K562 (cell line): ENCODE measurements around the gene C1QTNF12. TPM values are rescaled to one million over a fixed set of nuclear protein-coding genes. Genes with fewer than 3 reads are reported as not detected.

Source experiments
- GMEB1 ChIP-seq: fragments of 250-450 bp; sonication (Bioruptor Pico); IDR thresholded peaks from 2 replicates; pipeline ENCODE4 v1.4.0; 2020; ENCODE audit warnings: mild to moderate bottlenecking
- HDAC2 ChIP-seq: fragments of 450-650 bp; IDR thresholded peaks from 2 replicates; pipeline ENCODE4 v1.6.1; 2016; ENCODE audit warnings: mild to moderate bottlenecking
- HSF4 ChIP-seq: fragments of 250-450 bp; sonication (Bioruptor Pico); IDR thresholded peaks from 2 replicates; pipeline ENCODE4 v2.1.2; 2022; ENCODE audit warnings: mild to moderate bottlenecking, moderate library complexity, borderline replicate concordance
- MGA ChIP-seq: fragments of 450-650 bp; IDR thresholded peaks from 2 replicates; pipeline ENCODE4 v1.6.1; 2016; ENCODE audit warnings: mild to moderate bottlenecking, moderate library complexity
- PBX2 ChIP-seq, 2 experiments: IDR thresholded peaks in 1 of 2; conservative IDR thresholded peaks in 1 of 2; 2 replicates each; pipeline ENCODE4 v1.6.1; 2016; ENCODE audit warnings: low read depth in 2 of 2, mild to moderate bottlenecking in 1 of 2, missing compliant biosample characterization in 1 of 2, missing genetic modification characterization in 1 of 2, moderate library complexity in 1 of 2
- SRSF9 ChIP-seq: fragments of 200-400 bp; formaldehyde crosslinking; IDR thresholded peaks from 2 replicates; pipeline ENCODE4 v1.6.1; 2017; ENCODE audit warnings: low read depth, low read length, borderline replicate concordance
- ZKSCAN1 ChIP-seq: fragments of 150-350 bp; IDR thresholded peaks from 2 replicates; pipeline ENCODE4 v1.6.1; 2016; ENCODE audit warnings: low read depth, low read length
- ZNF384 ChIP-seq: IDR thresholded peaks from 2 replicates; pipeline ENCODE4 v1.6.1; 2012; ENCODE audit warnings: low read depth, low read length, improper control_type of control experiment
- ZNF589 ChIP-seq: fragments of 200-800 bp; sonication (Bioruptor generic); IDR thresholded peaks from 2 replicates; pipeline ENCODE4 v1.6.1; 2016; ENCODE audit warnings: low read depth, missing genetic modification characterization, missing compliant biosample characterization
- polyA plus RNA-seq, 8 experiments: library from polyadenylated mRNA; depleted of rRNA in 4 of 8; stranded (reverse) in 5 of 8; unstranded in 3 of 8; fragments of >200 nt; fragmentation: Nextera tagmentation in 2 of 8; fragmentation: Illumina TruSeq in 1 of 8; extraction: Ambion mirVana in 2 of 8; extraction: Trizol in 1 of 8; gene quantifications; 2 replicates each; pipeline versions ENCODE4 v1.2.1 to v1.2.3, GENCODE V29; 2011 to 2014; ENCODE audit warnings: inconsistent platforms in 1 of 8, missing spikeins in 1 of 8
- total RNA-seq, 7 experiments: library from RNA; depleted of rRNA in 6 of 7; stranded (reverse); fragments of >200 nt in 6 of 7; fragmentation: Illumina TruSeq in 2 of 7; extraction: Trizol in 2 of 7; gene quantifications; 2 replicates each; pipeline versions ENCODE4 v1.2.1 to v1.2.3, GENCODE V29; 2011 to 2021; ENCODE audit warnings: low replicate concordance in 1 of 7
- TF ChIP-seq, protein P1 (sequence below): sonication (generic); formaldehyde crosslinking; IDR thresholded peaks from 2 replicates; pipeline ENCODE4 v1.9.0; 2022; ENCODE audit warnings: mild to moderate bottlenecking, missing genetic modification reagents

The C1QTNF12 gene
- total and polyA plus RNA-seq, 9 of the 15 experiments (the other 6 are each of a cell fraction or from before 2014, with no cell fraction given): 0.11 to 4.3 (median 0.93) TPM; not detected in 3

DNA sequence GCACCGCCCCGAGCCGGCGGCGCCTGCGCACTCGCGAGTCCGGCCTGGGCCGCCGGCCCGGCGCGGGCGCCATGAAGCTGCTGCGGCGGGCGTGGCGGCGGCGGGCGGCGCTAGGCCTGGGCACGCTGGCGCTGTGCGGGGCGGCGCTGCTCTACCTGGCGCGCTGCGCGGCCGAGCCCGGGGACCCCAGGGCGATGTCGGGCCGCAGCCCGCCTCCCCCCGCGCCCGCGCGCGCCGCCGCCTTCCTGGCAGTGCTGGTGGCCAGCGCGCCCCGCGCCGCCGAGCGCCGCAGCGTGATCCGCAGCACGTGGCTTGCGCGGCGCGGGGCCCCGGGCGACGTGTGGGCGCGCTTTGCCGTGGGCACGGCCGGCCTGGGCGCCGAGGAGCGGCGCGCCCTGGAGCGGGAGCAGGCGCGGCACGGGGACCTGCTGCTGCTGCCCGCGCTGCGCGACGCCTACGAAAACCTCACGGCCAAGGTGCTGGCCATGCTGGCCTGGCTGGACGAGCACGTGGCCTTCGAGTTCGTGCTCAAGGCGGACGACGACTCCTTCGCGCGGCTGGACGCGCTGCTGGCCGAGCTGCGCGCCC lies 14.2 kb downstream of the C1QTNF12 start, which contains the start of gene B3GALT6 (continued):
- TF ChIP-seq ZNF589: peak; percentile 80
- TF ChIP-seq ZKSCAN1: no peak
- no peak for TF ChIP-seq HDAC2
- TF ChIP-seq, protein P1, sequence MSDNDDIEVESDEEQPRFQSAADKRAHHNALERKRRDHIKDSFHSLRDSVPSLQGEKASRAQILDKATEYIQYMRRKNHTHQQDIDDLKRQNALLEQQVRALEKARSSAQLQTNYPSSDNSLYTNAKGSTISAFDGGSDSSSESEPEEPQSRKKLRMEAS: peak; percentile 88
- no peak for TF ChIP-seq PBX2 (CRISPR knock-in tag; IDR thresholded peaks at IDR 0.05; ENCODE audit: low read depth)
- no peak for TF ChIP-seq PBX2 (tag; conservative IDR thresholded peaks at IDR 0.05; ENCODE audit: low read depth)
- peak; percentile 41; the same call in 1 of the 2 replicates for TF ChIP-seq HSF4 (CRISPR knock-in tag)
- TF ChIP-seq MGA: peak; percentile 60; the same call in 1 of the 2 replicates
- no peak for TF ChIP-seq SRSF9
- no peak for TF ChIP-seq ZNF384
- TF ChIP-seq GMEB1 (CRISPR knock-in tag): 0 out of 2 replicates have a peak, but pooled peaks have one; percentile 18
